ENCODE data around the gene ADTRP.
A peak's percentile ranks its signal among the peaks of the same experiment; 100 is the strongest.

ADTRP gene

GRCh38 chr6:11785415-11785773 is 6.8 kb upstream of the ADTRP start:
- DNase-seq (ENCODE audit: low read depth in 2 of 2), result no peak
- H3K4me3 ChIP-seq (replicated peaks in 1 of 2; ENCODE audit: low read depth in 2 of 2, low read length in 2 of 2), result no peak overlapping the region
- TF ChIP-seq CTCF (IDR thresholded peaks at IDR 0.05; ENCODE audit: low read depth, low read length), result no peak

- no peak for TF ChIP-seq CTCF (IDR thresholded peaks at IDR 0.05; ENCODE audit: low read depth, low read length)
- H3K4me3 ChIP-seq (replicated peaks in 1 of 2; ENCODE audit: low read depth in 2 of 2, low read length in 2 of 2), result no peak overlapping the region
- DNase-seq (ENCODE audit: low read depth in 2 of 2), result no peak
Observed at GRCh38 chr6:11784341-11784740, 5.7 kb upstream of the ADTRP start.

- DNase-seq (ENCODE audit: low read depth in 2 of 2), result no peak
- no peak overlapping the region for H3K4me3 ChIP-seq (replicated peaks in 1 of 2; ENCODE audit: low read depth in 2 of 2, low read length in 2 of 2)
- TF ChIP-seq CTCF (IDR thresholded peaks at IDR 0.05; ENCODE audit: low read depth, low read length), result no peak
Observed at GRCh38 chr6:11783524-11784064, 5.0 kb upstream of the ADTRP start.

- DNase-seq (ENCODE audit: low read depth in 2 of 2), result no peak
- no peak overlapping the region for H3K4me3 ChIP-seq (replicated peaks in 1 of 2; ENCODE audit: low read depth in 2 of 2, low read length in 2 of 2)
- TF ChIP-seq CTCF (IDR thresholded peaks at IDR 0.05; ENCODE audit: low read depth, low read length), result no peak
Observed at GRCh38 chr6:11782524-11782923, 3.9 kb upstream of the ADTRP start.

GRCh38 chr6:11780097-11780428 is 1.5 kb upstream of the ADTRP start:
- TF ChIP-seq CTCF (IDR thresholded peaks at IDR 0.05; ENCODE audit: low read depth, low read length), result no peak
- DNase-seq (ENCODE audit: low read depth in 2 of 2), result no peak
- no peak overlapping the region for H3K4me3 ChIP-seq (replicated peaks in 1 of 2; ENCODE audit: low read depth in 2 of 2, low read length in 2 of 2)

GRCh38 chr6:11779329-11780096 is 910 bp upstream of the ADTRP start:
- DNase-seq (ENCODE audit: low read depth in 2 of 2), result peak in 1 of 2 donors; percentile 51
- H3K4me3 ChIP-seq (replicated peaks in 1 of 2; ENCODE audit: low read depth in 2 of 2, low read length in 2 of 2), result no peak overlapping the region
- TF ChIP-seq CTCF (IDR thresholded peaks at IDR 0.05; ENCODE audit: low read depth, low read length), result no peak

GRCh38 chr6:11778036-11778435 is 567 bp downstream of the ADTRP start:
- no peak for TF ChIP-seq CTCF (IDR thresholded peaks at IDR 0.05; ENCODE audit: low read depth, low read length)
- DNase-seq (ENCODE audit: low read depth in 2 of 2), result no peak
- no peak overlapping the region for H3K4me3 ChIP-seq (replicated peaks in 1 of 2; ENCODE audit: low read depth in 2 of 2, low read length in 2 of 2)

Data from cardiac fibroblast (primary cell).